ENCODE results near the gene KNTC1.
"Not testable (repeated sequence)": the region's sequence is repeated elsewhere in the genome, so short reads cannot be mapped to it uniquely, and the experiment has no call there.

The KNTC1 gene

GRCh38 chr12:122526683-122527477 is at the start of gene KNTC1, which contains the start of gene RSRC2:
Gene KNTC1 (plus strand): TSS chr12:122527249. CDS start chr12:122530064, 2,815 bp downstream.
Gene RSRC2 (minus strand): TSS chr12:122526936. CDS start chr12:122526853, 83 bp downstream.
- peak; percentile 100 for DNase-seq

GRCh38 chr12:122480753-122481152 is 46.3 kb upstream of the KNTC1 start:
- DNase-seq, result no peak

GRCh38 chr12:122481861-122482260 is 45.2 kb upstream of the KNTC1 start:
- no peak for DNase-seq

- no peak for DNase-seq
Measured at GRCh38 chr12:122483969-122484368, 43.1 kb upstream of the KNTC1 start.

GRCh38 chr12:122484385-122484784 is 42.7 kb upstream of the KNTC1 start:
- DNase-seq, result not testable (repeated sequence)

- not testable (repeated sequence) for DNase-seq
Measured at GRCh38 chr12:122486360-122486759, 40.7 kb upstream of the KNTC1 start.

GRCh38 chr12:122486805-122487426 is 40.1 kb upstream of the KNTC1 start:
- DNase-seq, result no peak

- not testable (repeated sequence) for DNase-seq
Measured at GRCh38 chr12:122487807-122488206, 39.2 kb upstream of the KNTC1 start.

- DNase-seq, result no peak
Measured at GRCh38 chr12:122489038-122489437, 38.0 kb upstream of the KNTC1 start.

GRCh38 chr12:122491991-122492390 is 35.1 kb upstream of the KNTC1 start:
- no peak for DNase-seq

GRCh38 chr12:122493222-122493621 is 33.8 kb upstream of the KNTC1 start:
- DNase-seq, result not testable (repeated sequence)

- DNase-seq, result no peak
Measured at GRCh38 chr12:122495258-122495657, 31.8 kb upstream of the KNTC1 start.

GRCh38 chr12:122499991-122500684 is 26.9 kb upstream of the KNTC1 start:
- peak; percentile 93 for DNase-seq

- peak; percentile 100 for DNase-seq
Measured at GRCh38 chr12:122500685-122501488, 26.2 kb upstream of the KNTC1 start, which contains the start of gene ZCCHC8. Gene ZCCHC8 (minus strand): TSS chr12:122500932. CDS start chr12:122500840, 92 bp downstream.

- no peak for DNase-seq
Measured at GRCh38 chr12:122501489-122501989, 25.5 kb upstream of the KNTC1 start.

- peak; percentile 22 for DNase-seq
Measured at GRCh38 chr12:122503147-122503751, 23.8 kb upstream of the KNTC1 start.

- no peak for DNase-seq
Measured at GRCh38 chr12:122503783-122504590, 23.1 kb upstream of the KNTC1 start.

GRCh38 chr12:122505419-122506051 is 21.5 kb upstream of the KNTC1 start:
- DNase-seq, result no peak

GRCh38 chr12:122506393-122506938 is 20.6 kb upstream of the KNTC1 start:
- DNase-seq, result no peak

- no peak for DNase-seq
Measured at GRCh38 chr12:122508163-122508562, 18.9 kb upstream of the KNTC1 start.

Data from NCI-H69 (cell line).